Astrocyte of the cerebellum (primary cell): ENCODE results near the gene ACACB.

Source experiments
- DNase-seq: peaks from one replicate; pipeline ENCODE4 v3.0.0-alpha.2; 2011; ENCODE audit warnings: low read depth
- H3K4me3 ChIP-seq: 2 replicates; pipeline ENCODE4 v1.5.1; 2011; ENCODE audit warnings: mild to moderate bottlenecking, low read depth, low read length, moderate library complexity
- CTCF ChIP-seq: IDR thresholded peaks from 2 replicates; pipeline ENCODE4 v1.5.1; 2012; ENCODE audit warnings: low read length, low read depth, moderate library complexity, mild to moderate bottlenecking; ENCODE audit errors: missing control alignments
- in situ Hi-C: cut with HindIII; loops from 2 replicates; pipeline ENCODE4 v1.10.0; 2017; ENCODE audit warnings: low sequenced_read_pairs

ACACB gene

DNA sequence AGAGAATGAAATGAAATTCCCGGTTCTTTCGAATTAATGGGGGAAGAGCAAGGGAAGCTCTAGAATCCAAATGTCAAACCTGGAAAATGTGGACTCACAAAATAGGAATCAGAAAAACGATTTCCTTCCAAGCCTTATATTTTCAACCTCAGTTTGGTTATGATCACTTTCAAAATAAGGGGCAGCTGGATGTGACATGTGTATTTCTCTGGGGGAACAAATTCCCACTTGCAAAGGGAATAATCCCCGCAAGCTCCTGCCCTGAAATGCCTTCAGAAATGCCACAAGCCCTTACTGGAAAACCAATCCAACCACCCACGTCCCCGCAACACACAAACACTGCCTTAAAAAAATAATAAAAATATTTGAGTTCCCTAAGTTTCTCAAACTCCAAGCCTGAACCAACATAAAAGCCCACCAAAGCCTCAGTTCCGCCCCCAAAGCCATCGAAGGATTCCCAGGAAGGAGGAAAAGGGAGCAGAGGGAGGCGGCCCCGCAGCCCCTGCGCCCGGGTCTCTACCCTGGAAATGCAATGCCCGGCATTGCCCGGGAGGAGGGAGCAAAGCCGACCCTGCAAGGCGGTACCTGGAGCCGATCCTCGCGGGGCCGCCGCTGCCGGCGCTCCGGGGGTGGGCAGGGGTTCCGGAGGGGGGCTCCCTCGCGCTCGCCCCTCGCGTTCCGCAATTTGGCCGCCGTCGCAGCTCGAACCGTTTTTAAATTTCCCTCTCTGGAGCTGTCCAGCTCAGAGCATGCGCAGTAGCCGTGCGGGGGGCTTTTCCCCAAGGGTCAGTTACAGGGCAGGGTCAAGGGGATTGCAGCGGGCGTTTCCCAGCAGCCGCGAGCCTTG, 192.4 kb downstream of the ACACB start, which contains the start of gene FOXN4:
TSS of gene FOXN4 (minus strand) at position 751 of the 847 bp plus-strand sequence. CDS start 963 bp downstream, outside the sequence.
- DNase-seq: no peak
- in situ Hi-C loops: no loop called here
- no peak for TF ChIP-seq CTCF
- no peak within 1 kb of the TSS for H3K4me3 ChIP-seq

DNA sequence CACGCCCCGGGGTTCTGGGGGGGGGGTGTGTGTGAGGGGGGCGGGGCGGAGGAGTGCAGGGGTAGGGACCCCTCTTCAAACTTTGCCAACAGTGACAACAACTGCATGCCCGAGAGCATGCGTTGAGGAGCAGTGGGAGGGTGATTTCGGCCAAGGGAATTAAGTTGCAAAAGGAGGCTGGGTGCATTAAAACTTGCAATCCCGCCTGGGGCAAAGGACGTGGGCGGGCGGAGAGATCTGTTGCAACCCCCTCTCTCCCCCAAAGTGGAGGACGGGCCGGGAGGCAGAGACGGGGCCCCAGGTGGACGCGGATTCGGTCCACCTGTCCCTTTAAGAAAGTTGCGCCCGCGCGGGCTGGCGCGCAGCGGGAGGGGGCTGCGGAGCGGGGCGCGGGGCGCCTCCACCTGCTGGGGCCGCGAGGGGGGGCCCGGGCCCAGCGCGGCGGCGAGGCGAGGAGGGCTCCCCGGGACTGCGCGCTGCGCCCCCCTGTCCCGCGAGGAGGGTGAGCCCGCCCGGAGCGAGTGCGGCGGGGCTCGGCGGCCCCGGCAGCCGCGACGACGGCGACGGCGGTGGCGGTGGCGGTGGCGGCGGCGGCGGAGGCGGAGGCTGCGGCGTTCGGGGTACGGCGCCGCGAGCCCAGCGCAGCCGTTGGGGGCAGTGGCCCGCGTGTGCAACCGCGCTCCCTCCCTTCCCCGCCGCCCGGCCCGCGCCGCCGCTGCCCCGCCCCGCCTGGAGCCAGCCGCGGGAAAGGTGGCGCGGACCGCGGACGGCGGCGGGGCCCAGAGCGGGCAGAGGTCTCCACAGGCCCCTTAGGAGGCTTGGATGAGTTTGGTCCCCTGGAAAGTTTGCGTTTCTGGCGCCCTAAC, 193.2 kb downstream of the ACACB start:
- no peak overlapping the region for H3K4me3 ChIP-seq
- in situ Hi-C loops: no loop called here
- no peak for TF ChIP-seq CTCF
- DNase-seq: no peak

GRCh38 chr12:109310247-109311125, 194.1 kb downstream of the ACACB start:
- H3K4me3 ChIP-seq: no peak overlapping the region
- in situ Hi-C loops: no loop called here
- no peak for TF ChIP-seq CTCF
- no peak for DNase-seq
